ACC112 (cell line): Measurements from ENCODE around the gene MYO1D.

Experiments used
- H2AFZ ChIP-seq: fragments of 200-600 bp; sonication (generic); one replicate; pipeline ENCODE4 v1.6.0; 2017; ENCODE audit warnings: antibody characterized with exemption, low read length; ENCODE audit not compliant: unreplicated experiment
- H3K27ac ChIP-seq: fragments of 200-600 bp; sonication (generic); 2 replicates; pipeline ENCODE4 v1.5.1; 2014; ENCODE audit warnings: low read depth, mild to moderate bottlenecking, antibody characterized with exemption, low read length, moderate library complexity
- H3K27me3 ChIP-seq: fragments of 200-600 bp; sonication (generic); 2 replicates; pipeline ENCODE4 v1.6.1; 2014; ENCODE audit warnings: mild to moderate bottlenecking, antibody characterized with exemption, low read length, moderate library complexity, mixed read lengths; ENCODE audit not compliant: insufficient read depth
- H3K36me3 ChIP-seq: fragments of 200-600 bp; sonication (generic); 2 replicates; pipeline ENCODE4 v1.6.1; 2016; ENCODE audit warnings: mild to moderate bottlenecking, antibody characterized with exemption, low read length, moderate library complexity, mixed read lengths; ENCODE audit not compliant: insufficient read depth
- H3K4me1 ChIP-seq: fragments of 200-600 bp; sonication (generic); one replicate; pipeline ENCODE4 v1.6.1; 2016; ENCODE audit warnings: low read length, mixed read lengths; ENCODE audit not compliant: insufficient read depth, unreplicated experiment, control insufficient read depth
- H3K4me3 ChIP-seq: fragments of 200-600 bp; sonication (generic); 2 replicates; pipeline ENCODE4 v1.5.1; 2014; ENCODE audit warnings: mild to moderate bottlenecking, low read depth, low read length
- H3K79me2 ChIP-seq: fragments of 200-600 bp; sonication (generic); one replicate; pipeline ENCODE4 v1.6.0; 2016; ENCODE audit warnings: low read length; ENCODE audit not compliant: control insufficient read depth, unreplicated experiment, insufficient read depth

MYO1D gene

DNA sequence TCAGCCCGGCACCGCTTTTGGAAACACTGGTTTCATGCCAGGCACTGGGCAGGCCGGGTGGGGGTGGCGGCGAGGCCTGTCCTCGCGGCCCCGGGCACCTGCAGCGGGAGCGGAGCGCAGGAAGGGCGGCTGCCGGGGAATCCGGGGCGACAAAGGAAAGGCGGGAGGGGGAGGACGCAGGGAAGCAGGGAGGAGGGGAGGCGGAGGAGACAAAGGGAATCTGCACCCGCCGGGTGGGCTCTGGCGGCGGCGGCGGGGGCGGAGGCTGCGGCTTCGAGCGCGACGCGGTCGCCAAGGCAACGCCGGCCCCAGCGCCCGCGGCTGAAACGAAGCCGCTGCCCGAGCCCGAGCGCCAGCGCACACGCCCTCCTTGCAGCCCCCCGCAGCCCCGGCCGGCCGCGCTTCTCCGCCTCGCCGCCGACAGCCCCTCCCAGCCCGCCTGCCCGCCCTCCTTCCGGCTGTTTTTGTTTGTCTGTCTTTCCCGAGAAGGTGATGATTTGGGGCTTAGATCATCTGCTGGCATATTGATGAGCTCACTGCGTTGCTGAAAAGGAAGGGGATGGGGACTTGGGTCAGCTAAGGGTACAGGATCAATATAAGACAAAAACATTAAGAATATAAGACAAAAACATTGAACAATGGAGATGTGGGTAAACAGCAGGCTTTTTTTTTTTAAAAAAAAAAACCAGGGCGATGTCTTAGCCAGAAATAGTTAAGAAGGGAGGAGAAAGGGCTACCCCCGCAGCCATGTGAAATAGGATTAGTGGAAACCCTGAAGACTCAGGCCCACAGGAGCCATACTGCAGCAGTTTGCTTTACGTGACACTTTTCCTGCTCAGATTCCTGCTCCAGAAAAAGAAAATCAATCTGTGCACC, 357.5 kb downstream of the MYO1D start:
- Histone ChIP-seq H3K27ac (no peak overlapping the region), H3K27me3 (no peaks in the 10 kb centered on the region), H2AFZ (peak overlapping the region; percentile 84), H3K36me3 (no peaks in the 10 kb centered on the region), H3K79me2 (no peaks in the 10 kb centered on the region), H3K4me3 (peak overlapping the region; percentile 70), H3K4me1 (peaks cover 3% of the 10 kb centered on the region)

DNA sequence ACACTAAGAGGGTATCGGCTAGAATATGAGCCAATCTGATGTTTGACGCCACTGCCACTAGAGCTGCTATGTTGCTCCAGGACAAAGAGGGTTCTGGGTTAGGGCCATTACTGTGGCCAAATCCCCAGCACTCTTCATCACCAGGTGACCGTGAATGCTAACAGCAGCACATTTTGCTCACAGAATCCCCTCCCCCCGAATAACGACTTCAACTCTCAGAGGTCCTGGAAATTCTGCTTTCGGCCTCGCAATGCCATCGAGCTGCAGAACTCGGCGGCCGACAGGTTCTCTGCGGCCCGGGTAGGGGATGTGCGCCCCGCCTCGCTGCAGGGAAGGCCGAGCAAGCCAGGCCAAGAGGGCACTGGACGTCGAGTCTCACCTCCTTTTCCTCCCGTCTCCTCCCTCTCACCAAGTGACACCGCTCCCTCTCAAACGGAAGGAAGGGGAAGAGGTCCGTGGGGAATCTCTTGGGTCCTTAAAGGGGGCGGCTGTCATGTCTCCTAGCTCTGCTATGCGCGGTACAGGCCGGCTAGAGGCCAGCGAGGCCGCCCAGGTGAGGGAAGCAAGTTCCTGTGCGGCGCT, 358.2 kb downstream of the MYO1D start:
- H3K79me2 ChIP-seq = no peaks in the 10 kb centered on the region
- peak overlapping the region; percentile 56 for H2AFZ ChIP-seq
- H3K4me1 ChIP-seq = peaks cover 3% of the 10 kb centered on the region
- no peak overlapping the region for H3K27ac ChIP-seq
- no peaks in the 10 kb centered on the region for H3K36me3 ChIP-seq
- peak overlapping the region; percentile 70 for H3K4me3 ChIP-seq
- H3K27me3 ChIP-seq = no peaks in the 10 kb centered on the region

DNA sequence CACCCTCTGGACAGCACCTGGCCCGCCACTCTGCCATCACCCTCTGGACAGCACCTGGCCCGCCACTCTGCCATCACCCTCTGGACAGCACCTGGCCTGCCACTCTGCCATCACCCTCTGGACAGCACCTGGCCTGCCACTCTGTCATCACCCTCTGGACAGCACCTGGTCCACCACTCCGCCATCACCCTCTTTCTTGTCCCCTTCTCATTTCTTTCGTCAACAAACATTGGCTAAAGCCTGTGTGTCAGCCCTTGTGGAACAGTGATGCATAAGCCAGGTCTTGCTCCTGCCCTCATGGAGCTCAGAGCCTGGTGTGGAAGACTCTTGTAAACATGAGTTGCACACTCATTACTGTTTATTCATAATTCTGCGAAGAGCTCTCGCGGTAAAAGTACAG, 358.9 kb downstream of the MYO1D start:
- no peak overlapping the region for H2AFZ ChIP-seq
- no peak overlapping the region for H3K27ac ChIP-seq
- no peaks in the 10 kb centered on the region for H3K27me3 ChIP-seq
- peaks cover 3% of the 10 kb centered on the region for H3K4me1 ChIP-seq
- H3K79me2 ChIP-seq = no peaks in the 10 kb centered on the region
- no peaks in the 10 kb centered on the region for H3K36me3 ChIP-seq
- no peak overlapping the region for H3K4me3 ChIP-seq

DNA sequence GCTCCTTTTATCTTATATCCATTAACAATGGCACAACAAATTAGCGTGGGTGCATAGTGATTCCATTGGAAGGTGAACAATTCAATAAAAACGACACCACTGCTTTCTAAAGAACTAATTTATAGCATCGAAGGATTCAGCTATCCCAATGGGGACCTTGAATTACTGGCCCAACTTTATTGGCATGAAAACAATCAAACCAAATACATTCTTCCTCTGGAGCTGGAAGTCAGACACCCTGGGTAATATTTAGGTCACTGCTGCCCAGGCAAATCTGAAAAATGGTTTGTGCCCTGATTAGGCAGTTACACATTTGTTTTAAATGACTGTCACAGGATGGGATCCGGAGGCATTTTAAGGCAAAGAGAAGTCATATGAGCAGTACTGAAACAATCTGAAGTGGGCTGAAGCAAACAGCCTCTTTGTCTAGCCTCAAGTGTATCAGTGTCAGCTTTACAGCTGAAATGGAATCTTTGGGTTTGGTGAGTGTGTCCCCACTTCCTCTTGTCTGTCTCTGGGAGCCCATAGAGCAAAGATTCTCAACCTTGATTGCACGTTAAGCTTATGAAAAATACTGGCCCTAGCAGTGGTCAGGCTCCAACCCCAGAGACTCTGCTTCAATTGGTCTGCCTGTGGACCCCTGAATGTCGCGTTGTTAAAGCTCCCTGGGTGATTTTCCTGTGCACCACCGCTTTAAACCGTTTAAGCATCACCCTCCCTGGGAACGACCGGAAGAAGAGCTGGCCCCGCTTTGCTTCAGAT, 359.8 kb downstream of the MYO1D start:
- no peak overlapping the region for H3K27ac ChIP-seq
- H3K36me3 ChIP-seq = no peaks in the 10 kb centered on the region
- H3K79me2 ChIP-seq = no peaks in the 10 kb centered on the region
- H3K4me3 ChIP-seq = no peak overlapping the region
- peaks cover 3% of the 10 kb centered on the region for H3K4me1 ChIP-seq
- H3K27me3 ChIP-seq = no peaks in the 10 kb centered on the region
- H2AFZ ChIP-seq = no peak overlapping the region

DNA sequence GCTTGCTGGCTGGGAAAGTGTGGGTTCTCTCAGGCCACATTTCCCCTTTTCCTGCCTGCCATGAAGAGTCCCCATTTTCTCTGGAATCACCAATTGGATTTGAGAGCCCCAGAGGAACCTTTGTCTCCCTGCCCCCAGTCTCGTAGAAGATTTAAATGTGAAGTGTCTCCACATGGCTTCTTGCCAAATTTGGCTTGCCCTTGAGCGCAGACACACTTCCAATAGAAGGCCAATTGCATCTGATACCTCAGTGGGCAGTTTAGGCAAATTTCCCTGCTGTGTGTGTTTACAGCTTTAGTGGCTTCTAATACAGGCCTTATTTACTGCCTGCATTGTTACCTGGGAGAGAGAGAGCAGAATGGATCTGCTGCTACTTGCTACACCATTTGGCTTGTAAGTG, 360.5 kb downstream of the MYO1D start:
- Histone ChIP-seq H3K27ac (no peak overlapping the region), H3K36me3 (no peaks in the 10 kb centered on the region), H3K4me1 (peaks cover 3% of the 10 kb centered on the region), H3K4me3 (no peak overlapping the region), H3K27me3 (no peaks in the 10 kb centered on the region), H3K79me2 (no peaks in the 10 kb centered on the region), H2AFZ (no peak overlapping the region)

DNA sequence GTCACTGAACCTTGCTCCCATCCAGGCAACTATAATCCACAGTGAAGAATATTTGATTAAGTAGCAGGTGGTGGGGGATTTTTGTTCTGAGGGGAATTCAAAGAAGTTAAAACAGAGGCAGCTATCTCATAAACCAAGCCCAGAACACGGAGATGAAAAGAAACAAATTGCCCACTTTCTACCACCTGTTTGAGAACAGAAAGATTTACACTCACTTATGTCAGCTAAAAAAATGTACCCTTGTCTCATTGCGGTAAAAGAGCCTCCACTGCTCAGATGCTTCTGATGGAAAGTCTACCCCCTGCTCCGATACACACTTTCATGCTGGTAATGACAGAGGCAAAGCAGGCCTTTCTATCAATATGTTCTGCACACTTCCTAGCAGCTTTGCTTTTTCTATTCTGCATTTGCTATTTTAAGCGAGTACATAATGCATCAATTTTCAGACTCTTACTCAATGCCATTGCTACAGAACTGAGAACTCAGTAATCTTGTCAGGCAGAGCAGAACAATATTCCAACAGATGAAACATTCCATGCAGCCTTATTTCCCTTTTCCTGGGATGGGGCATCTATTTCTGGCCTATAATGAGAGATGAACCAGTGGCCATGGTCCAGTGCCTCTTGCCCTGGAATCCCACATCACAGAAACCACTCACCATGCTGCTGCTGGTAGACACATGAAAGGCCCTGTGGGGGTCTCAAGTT, 361.1 kb downstream of the MYO1D start:
- Histone ChIP-seq H3K27me3 (no peaks in the 10 kb centered on the region), H3K27ac (no peak overlapping the region), H3K79me2 (no peaks in the 10 kb centered on the region), H3K4me3 (no peak overlapping the region), H3K36me3 (no peaks in the 10 kb centered on the region), H3K4me1 (peaks cover 3% of the 10 kb centered on the region), H2AFZ (no peak overlapping the region)

DNA sequence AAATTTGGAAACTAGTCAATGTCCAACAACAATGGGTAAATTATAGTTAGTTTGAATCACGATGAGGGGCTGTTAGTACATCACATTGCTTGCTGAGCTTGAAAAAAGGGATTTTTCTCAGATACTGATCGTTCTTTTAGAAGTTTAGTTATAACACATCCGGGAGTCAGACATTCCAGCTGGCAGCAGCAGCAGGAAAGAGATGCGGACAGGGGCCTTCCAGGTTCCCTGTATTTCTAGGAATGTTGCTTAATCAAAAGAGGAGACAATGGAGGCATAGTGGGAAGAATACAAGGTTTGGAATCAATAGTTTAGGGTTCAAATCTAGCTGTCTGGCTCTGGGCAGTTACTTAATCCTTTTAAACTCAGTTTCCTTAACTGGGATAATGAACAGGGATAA, 362.3 kb downstream of the MYO1D start:
- no peaks in the 10 kb centered on the region for H3K27me3 ChIP-seq
- no peak overlapping the region for H3K4me3 ChIP-seq
- H3K27ac ChIP-seq = no peak overlapping the region
- no peak overlapping the region for H2AFZ ChIP-seq
- no peaks in the 10 kb centered on the region for H3K4me1 ChIP-seq
- H3K36me3 ChIP-seq = no peaks in the 10 kb centered on the region
- H3K79me2 ChIP-seq = no peaks in the 10 kb centered on the region

DNA sequence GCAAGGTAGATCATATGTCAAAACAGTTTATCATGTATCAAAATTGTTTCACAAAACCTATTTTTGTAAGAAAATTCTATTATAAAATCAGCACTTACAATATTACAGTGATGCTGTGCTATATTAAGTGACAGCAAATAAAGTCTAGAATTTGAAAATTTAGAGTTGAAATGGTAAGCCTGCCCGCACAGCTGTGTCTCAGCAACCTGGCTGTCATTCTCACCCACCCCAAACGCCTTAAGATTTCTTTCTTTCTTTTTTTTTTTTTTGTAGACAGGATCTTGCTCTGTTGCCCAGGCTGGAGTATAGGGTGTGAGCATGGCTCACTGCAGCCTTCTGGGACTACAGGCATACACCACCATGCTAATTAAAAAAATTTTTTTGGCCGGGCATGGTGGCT, 363.3 kb downstream of the MYO1D start:
- no peak overlapping the region for H3K27ac ChIP-seq
- H3K4me3 ChIP-seq = no peak overlapping the region
- H3K27me3 ChIP-seq = no peaks in the 10 kb centered on the region
- H3K36me3 ChIP-seq = no peaks in the 10 kb centered on the region
- no peak overlapping the region for H2AFZ ChIP-seq
- no peaks in the 10 kb centered on the region for H3K4me1 ChIP-seq
- no peaks in the 10 kb centered on the region for H3K79me2 ChIP-seq

DNA sequence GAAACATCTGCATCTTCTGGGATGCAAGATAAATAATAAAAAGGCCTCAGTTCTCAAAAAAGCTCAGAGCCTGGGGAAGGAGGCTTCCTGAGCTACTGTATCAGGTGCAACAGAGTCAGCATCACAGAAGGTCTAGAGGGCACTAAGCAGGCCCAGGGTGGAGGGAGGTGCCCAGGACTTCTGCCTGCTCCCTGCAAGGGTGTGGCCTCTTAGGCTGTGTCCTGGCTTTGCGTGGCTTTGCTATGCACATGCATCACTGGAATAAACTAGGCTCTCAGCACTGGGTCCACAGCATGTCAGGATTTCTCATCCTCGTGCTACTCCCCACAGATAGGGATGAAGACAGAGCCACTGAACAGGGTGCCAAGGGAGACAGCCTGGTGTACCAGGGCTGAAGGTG, 364.6 kb downstream of the MYO1D start:
- H3K79me2 ChIP-seq = no peaks in the 10 kb centered on the region
- H2AFZ ChIP-seq = no peak overlapping the region
- H3K27ac ChIP-seq = no peak overlapping the region
- no peaks in the 10 kb centered on the region for H3K36me3 ChIP-seq
- no peak overlapping the region for H3K4me3 ChIP-seq
- H3K27me3 ChIP-seq = no peaks in the 10 kb centered on the region
- no peaks in the 10 kb centered on the region for H3K4me1 ChIP-seq

DNA sequence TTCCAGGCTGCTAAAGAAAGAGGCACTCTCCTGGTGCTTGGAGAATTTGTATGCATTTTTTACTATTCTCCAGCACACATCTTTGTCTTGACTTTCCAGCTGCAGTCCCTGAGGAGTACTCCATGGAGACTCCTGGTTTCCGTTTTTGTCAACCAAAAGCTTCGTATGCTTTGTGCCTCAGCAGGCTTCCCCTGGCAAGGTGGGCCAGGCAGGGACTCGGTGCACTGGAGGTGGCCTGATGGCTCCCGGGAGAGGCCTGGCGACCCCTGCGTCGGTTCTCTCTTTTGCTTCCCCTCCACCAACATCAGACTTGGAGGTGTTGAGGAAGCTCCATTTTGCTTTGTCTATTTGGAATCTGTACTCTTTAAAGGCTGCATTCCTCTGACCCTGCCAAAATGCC, 366.5 kb downstream of the MYO1D start:
- Histone ChIP-seq H3K27me3 (no peaks in the 10 kb centered on the region), H3K4me1 (no peaks in the 10 kb centered on the region), H3K79me2 (no peaks in the 10 kb centered on the region), H2AFZ (no peak overlapping the region), H3K27ac (no peak overlapping the region), H3K4me3 (no peak overlapping the region), H3K36me3 (no peaks in the 10 kb centered on the region)
